Measurements from ENCODE around the gene PLAGL1. TPM values are rescaled to one million over a fixed set of nuclear protein-coding genes. Genes with fewer than 3 reads are reported as not detected.

The PLAGL1 gene
- total RNA-seq, 4 donors from 2014 or later, result 22.3 to 33.6 (median 26.0) TPM

DNA sequence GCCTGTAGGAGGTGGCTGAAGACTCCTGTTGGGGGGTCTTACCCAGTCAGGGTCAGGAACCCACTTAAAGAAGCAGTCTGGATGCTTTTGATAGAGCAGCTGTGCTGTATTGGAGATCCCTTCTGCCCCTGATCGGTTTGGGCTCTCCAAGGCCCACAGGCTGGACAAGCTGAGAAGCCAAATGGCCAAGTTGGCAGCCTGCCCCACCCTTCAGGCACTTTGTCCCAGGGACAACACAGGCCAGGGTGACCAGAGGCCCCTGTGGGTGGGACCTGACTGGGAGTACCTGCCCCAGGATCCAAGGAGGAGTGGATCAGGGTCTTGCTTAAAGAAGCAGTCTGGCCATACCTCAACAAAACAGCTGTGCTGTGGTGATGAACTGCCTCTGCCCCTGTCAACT, 95.4 kb downstream of the PLAGL1 start:
- no peak for ATAC-seq (ENCODE audit: low FRiP score)
- DNase-seq (ENCODE audit: low spot score), result no peak
- TF ChIP-seq, protein P1, sequence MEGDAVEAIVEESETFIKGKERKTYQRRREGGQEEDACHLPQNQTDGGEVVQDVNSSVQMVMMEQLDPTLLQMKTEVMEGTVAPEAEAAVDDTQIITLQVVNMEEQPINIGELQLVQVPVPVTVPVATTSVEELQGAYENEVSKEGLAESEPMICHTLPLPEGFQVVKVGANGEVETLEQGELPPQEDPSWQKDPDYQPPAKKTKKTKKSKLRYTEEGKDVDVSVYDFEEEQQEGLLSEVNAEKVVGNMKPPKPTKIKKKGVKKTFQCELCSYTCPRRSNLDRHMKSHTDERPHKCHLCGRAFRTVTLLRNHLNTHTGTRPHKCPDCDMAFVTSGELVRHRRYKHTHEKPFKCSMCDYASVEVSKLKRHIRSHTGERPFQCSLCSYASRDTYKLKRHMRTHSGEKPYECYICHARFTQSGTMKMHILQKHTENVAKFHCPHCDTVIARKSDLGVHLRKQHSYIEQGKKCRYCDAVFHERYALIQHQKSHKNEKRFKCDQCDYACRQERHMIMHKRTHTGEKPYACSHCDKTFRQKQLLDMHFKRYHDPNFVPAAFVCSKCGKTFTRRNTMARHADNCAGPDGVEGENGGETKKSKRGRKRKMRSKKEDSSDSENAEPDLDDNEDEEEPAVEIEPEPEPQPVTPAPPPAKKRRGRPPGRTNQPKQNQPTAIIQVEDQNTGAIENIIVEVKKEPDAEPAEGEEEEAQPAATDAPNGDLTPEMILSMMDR (IDR thresholded peaks at IDR 0.05), result no peak

DNA sequence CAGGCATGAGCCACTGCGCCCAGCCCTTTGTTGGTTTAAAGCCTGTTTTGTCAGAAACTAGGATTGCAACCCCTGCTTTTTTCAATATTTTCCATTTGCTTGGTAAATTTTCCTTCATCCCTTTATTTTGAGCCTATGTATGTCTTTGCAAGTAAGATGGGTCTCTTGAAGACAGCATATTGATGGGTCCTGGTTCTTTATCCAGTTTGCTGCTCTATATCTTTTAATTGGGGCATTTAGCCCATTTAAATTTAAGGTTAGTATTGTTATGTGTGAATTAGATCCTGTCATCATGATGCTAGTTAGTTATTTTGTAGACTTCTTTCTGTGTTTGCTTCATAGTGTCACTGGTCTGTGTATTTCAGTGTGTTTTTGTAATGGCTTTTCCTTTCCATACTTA, 97.0 kb downstream of the PLAGL1 start:
- no peak for ATAC-seq (ENCODE audit: low FRiP score)
- TF ChIP-seq, protein P1 (IDR thresholded peaks at IDR 0.05), result no peak
- no peak for DNase-seq (ENCODE audit: low spot score)

DNA sequence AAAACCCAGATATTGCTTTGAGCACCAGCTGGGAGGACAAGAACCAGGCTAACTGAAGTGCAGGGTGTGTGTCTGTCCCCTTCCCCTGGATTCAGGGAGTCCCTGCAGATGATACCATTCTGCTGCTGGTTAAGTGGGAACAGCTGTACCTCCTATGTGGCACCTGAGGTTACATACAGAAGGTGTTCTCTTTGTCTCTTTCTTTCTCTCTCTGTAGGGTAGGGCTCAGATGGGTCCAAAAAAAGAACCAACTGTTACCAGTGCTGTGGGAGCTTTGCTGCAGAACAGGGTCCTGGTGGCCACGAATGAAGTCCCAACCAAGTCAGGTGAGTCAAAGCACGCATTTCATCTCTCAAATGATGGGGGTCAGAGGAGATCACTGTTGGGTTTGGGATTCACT, 105.2 kb downstream of the PLAGL1 start:
- ATAC-seq (ENCODE audit: low FRiP score), result no peak

DNA sequence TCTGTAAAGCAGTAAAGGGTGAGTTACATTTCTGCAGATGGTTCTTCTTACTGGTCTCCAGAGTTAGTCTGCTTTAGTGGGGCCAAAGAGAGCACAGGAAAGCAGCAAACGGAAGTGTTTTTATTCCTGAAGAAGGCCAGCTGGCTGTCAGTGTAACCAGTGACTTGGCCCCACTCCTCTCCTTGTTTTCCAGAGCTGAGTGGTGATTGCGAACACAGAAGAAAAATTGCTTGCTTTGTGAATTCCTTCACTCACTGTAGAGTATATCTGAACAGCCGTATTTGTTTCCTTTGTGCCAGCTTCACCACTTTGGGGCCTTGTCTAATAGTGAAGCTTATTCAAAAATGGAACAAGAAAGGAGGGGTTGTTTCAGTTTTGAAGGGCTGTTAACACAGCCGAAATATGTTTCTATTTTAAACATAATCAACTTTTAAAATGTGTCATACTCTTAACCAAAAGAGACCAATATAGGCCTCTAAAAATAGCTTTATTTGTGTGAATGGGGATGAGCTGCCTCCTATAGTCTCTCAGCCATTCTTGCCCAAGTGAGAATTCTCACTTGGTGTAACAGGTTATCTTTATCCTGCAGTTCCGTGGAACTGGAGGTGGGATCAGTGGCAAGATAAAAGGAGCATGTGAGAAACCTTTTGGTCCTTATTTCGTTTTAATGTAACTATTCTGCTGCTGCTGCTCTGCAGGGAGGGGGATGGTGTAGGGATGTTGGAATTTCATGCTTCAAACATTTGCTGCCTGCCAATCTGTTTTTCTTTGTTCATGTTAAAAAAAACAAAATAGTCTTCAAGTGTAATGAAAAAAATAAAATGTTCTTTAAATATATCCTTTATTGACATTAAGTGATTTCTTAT, 105.9 kb downstream of the PLAGL1 start:
- DNase-seq (ENCODE audit: low spot score) (no peak), ATAC-seq (ENCODE audit: low FRiP score) (no peak)

More for the DNA sequence above, 105.2 kb downstream of the PLAGL1 start:
- no peak for DNase-seq (ENCODE audit: low spot score)
- TF ChIP-seq, protein P1 (IDR thresholded peaks at IDR 0.05), result no peak

DNA sequence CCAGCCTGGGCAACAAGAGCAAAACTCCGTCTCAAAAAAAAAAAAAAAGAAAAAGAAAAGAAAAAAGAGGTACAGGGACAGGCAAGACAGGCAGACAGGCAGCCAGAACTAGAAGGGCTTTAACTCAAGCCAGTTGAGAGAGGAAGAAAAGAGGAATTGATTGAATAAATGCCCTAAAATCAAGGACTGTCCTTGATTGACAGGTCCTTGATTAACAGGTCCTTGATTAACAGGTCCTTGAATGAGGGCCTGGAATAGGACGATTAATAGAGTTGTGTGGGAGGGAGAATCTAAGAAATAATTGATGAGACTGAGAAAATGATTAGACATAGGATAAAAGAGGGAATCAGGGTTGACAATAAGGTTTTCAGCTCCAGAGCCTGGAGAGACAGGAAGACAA, 107.7 kb downstream of the PLAGL1 start:
- ATAC-seq (ENCODE audit: low FRiP score), result no peak
- no peak for DNase-seq (ENCODE audit: low spot score)
- TF ChIP-seq, protein P1 (IDR thresholded peaks at IDR 0.05), result no peak

More for the DNA sequence above, 105.9 kb downstream of the PLAGL1 start:
- TF ChIP-seq, protein P1 (IDR thresholded peaks at IDR 0.05), result no peak

DNA sequence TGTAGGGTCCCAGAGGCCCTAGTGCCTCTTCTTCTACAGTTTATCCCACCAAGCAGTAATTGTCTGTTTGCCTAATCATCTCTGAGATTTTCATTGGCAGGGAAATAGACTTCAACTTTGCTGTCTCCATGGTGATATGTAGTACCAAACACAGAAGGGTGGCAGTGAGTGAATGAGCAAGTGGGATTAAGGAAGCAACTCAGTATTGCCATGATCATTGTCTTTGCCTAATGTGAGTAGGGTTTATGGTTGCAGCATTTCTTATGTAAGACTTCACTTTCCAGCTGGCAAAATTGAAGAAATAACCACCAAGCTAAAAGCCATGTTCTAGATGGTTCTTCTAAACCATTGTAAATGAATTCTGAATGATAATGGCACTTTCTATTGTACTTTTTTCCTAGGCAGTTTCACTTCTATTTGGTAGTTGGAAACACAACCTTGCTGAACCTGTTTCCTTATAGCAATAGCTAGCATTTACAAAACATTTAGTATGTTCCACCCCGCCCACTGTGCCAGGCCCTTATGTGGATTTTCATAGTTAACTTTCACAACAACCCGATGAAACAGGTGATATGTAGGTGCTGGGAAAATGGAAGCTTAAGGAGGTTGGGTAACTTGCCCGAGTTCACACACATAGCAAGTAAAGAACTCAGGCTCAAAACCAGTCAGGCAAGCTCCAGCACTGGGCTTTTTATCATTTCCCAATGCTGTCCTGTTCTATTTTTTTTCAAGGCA, 111.8 kb downstream of the PLAGL1 start:
- DNase-seq (ENCODE audit: low spot score) (no peak), ATAC-seq (ENCODE audit: low FRiP score) (no peak)
- TF ChIP-seq, protein P1 (IDR thresholded peaks at IDR 0.05), result no peak
